HG03558 (cell line): ENCODE results near the gene LAMA3.

Source experiments
- ATAC-seq: cut with Tn5 transposase; IDR thresholded peaks from one replicate; pipeline ENCODE4 v1.9.1; 2021; ENCODE audit warnings: moderate number of reproducible peaks; ENCODE audit not compliant: unreplicated experiment; ENCODE audit errors: extremely low read depth

LAMA3 gene

DNA sequence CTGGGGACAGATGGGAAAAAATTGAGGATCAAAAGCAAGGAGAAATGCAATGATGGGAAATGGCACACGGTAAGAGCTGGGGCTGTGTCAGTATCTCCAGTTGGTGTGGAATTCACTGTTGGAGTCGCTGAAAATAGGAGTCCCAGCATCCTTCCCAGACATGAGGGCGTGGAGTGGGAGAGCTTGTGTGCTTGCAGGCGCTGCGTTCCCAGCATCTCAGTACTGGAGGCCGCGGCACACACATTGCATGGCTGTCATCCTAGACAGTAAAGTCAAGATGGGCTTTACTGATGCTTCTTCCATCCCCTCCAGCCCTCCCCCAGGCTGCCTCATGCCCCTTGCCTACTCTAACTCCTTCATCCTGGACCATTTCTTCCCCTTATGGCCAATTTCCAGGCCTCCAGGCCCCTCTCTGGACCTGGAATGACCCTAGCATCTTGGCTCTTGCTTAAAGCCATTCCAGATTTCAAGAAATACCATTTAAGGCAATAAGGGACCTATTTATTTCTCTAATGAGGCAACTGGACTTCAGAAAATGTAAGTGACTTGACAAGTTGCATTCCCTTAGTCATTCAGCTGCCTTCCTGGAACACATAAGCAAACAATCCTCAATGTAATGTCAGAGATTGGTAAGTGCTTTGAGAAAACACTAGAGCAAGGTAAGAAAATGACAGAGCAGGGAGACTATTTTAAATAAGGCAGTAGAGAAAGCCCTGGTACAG is 254.8 kb downstream of the LAMA3 start:
- ATAC-seq: no peak

DNA sequence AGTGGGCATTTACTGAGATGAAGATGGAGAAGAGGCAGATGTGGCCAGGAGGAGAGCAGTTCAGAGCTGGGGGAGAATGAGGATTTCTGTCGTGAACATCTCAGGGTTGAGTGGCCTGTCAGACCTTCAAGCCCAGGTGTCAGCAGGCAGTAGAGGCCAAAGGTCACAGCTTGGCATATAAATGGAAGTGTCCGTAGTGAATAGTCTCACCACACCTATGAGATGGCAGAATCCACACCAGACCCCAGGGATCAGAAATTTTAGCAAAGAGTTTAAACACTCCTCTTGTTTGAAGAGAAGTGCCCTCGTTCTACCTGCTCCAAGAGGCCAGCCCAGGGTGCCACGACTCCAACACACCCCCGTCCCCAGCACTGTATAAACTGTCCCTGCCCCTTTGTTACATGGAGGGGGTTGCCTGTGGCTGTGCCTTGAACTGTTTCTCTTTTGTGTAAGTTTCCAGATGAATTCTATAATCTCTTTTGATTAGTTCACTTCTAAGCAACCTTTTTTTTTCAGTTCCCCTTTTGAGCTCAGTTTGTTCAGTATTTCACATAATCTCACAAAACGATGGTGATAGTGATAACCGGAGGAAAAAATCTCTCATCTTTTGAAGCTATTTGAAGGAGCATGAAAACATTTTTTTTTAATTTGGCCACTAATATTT is 256.3 kb downstream of the LAMA3 start:
- ATAC-seq: no peak

DNA sequence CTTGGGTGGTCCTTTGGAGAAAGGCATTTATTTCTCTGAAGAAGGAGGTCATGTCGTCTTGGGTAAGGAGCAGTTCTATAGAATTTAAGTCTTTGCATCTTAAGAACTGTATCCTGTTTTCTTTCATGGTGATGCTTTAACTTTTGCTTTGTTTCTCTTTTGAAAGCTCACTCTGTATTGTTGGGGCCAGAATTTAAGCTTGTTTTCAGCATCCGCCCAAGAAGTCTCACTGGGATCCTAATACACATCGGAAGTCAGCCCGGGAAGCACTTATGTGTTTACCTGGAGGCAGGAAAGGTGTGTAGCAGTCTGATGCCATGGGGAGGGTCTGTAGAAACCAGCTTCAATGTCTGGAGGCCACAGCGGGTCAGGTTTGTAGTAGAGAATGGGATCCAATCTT is 260.6 kb downstream of the LAMA3 start:
- no peak for ATAC-seq

DNA sequence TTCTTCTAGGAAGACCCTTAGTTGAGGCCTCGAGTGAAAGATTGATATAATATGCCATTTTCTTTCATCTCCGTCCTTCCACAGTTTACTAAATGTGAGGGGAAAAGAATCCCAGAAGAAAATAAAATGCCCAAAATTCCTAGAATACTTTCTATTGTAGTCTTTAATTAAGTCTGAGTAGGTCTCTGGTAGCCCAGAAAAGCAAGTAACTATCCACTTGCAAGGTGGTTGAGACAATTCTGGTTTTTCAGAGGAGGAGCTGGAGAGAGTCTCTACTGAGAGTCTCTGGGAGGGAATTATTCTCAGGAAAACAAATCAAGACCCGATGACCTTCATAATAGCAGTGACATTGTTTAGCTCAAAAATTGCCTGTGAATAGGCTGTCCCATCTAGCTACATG is 261.4 kb downstream of the LAMA3 start:
- ATAC-seq: no peak

DNA sequence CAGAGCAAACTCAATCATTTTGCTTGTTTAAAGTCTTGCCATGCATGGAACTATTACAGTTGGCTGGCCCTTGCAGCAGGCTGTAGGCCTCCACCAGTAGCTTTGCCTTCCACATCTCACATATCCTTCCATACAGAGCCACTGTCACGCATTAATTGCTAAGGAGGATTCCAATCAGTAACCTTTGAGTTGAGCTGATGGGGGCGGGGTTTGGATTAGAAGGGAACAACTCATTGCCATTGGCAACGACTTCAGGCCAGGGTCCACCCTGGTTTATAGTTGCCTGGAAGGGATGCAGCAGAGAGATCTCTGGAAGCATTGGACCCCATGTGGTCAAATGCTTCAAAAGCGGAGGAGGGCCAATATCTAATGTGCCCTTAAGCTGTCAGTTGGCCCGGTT is 262.0 kb downstream of the LAMA3 start:
- no peak for ATAC-seq

DNA sequence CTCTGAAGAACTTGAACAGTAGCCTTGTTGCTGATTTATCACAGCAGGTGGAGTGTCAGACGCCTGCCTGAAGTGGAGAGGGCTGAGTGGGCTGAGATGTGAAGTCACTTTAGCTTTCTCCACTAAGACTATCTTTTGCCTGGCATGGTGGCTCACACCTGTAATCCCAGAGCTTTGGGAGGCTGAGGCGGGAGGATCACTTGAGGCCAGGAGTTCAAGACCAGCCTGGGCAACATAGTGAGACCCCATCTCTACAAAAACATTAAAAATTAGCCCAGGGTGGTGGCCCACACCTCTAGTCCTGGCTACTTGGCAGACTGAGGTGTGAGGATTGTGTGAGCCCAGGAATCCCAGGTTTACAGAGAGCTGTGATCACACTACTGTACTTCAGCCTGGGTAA is 264.7 kb downstream of the LAMA3 start:
- ATAC-seq: no peak

DNA sequence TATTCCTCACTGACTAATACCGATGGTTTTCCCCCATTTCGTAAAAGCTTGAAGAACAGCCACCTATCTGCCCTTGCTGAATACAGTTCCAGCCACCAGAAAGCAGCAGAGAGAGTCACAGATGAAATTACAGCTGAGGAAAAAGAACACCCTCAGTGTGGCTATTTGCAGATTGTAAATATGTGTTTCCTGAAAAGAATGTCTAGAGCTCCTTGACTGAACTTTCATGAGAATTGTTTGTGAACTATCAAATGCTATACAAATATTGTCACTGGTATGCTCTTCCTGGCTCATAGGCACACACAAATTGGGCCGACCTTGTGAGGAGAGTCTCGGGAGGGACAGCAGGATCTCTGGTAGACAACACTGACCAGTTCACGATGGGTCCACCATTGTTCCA is 267.2 kb downstream of the LAMA3 start:
- no peak for ATAC-seq

DNA sequence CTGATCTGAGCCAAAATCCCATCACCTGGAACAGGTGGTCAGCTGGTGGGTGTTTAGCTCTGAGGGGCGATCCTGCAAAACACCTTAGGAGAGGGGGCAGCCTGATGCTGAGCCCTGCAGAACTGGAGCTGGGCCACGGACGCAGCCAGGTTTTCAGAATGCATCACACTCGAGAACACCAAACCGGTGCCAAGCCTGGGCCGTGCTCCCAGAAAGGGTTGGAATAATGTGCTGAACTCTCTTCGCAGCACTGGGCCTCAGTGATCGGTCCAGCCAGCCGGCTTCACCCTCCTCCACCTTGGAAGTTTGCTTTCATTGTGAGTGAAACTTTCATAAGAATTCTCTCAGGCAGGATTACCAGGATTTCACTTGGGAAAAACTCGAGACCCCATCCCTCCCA is 268.8 kb downstream of the LAMA3 start:
- ATAC-seq: no peak

DNA sequence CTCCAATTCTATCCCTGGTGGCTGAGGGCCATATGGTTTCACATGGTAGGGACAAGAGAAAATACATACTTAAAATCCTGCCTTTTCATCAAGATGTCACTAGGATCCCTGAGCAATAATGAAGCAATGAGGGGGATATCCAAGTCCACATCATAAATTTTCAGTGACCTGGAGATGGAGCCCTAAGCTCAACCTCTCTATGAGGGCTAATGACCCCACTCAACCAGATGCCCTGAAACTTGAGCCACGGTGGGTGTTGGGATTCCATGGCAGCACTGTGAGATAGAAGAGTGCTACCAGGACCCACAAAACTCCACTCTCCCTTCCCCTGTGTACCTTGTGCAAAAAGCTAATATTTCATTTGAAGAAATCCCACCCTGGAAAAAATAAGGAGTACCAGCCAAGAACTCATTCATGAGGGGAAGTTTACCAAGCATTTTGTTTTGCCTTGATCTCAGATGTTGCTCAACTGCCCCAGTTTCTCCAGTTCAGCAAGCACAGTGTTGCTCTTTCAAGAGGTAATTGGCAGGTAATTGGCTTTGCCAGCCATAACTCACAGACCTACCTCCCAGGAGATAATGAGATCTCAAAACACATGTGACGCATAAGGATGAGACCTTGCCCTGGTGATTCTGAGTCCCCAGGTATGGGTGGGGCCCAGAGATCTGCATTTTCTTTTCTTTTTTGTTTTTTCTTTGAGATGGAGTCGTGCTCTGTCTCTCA is 274.4 kb downstream of the LAMA3 start:
- no peak for ATAC-seq

DNA sequence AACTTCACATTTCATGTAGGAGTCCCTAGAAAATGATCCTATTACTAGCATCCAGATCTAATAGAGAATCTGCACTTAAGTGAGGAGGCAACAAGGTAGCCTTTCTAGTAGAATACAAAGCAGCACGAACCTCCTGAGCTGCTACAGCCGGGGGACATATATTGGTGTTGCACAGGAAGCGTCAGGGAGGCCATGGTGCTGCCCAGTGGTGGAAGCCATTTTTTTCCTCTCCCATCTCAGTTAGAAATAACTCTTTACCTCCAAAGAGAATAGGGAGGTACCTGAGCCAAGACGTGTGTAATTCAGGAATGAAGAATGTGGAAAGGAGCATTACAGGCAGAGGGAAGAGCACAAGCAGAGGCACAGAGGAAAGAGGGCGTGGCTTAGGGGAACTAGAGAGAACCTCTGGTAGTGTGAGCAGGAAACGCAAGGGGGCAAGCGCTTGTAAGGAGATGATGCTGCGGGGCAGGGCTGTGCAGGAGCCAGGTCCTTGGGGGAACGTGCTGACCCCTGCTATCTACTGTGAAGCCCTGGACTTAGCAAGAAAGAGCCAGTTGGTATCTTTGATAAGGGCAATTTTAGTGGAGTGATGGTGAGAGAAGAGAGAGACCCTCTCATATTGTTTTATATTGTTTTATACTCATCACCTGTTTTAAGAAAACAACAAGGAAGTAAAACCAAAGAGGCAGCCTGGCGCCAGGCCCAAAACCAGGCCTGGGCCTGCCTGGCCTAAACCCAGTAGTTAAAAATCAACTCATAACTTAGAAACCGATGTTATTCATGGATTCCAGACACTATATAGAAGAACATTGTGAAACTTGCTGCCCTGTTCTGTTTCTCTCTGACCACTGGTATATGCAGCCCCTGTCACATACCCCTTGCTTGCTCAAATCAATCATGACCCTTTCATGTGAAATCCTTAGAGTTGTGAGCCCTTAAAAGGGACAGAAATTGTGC is 275.3 kb downstream of the LAMA3 start:
- ATAC-seq: no peak

DNA sequence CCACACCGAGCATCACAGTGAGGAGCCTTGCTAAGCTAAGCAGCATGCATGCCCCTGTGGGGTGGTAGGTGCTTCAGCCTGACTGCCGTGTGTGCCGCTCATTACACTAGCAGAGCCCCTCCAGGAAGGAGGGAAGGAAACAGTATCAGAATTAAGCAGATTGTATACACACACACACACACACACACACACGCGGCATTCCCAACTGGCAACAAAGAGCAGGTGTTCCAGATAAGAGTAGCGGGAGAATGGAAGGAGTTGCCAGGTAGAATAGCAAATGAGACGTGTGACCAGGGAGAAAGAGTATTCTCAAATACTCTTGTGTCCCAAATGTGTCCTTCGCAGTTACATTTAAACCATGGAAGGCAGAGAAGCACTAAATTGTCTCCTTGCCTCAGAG is 277.7 kb downstream of the LAMA3 start:
- ATAC-seq: no peak

DNA sequence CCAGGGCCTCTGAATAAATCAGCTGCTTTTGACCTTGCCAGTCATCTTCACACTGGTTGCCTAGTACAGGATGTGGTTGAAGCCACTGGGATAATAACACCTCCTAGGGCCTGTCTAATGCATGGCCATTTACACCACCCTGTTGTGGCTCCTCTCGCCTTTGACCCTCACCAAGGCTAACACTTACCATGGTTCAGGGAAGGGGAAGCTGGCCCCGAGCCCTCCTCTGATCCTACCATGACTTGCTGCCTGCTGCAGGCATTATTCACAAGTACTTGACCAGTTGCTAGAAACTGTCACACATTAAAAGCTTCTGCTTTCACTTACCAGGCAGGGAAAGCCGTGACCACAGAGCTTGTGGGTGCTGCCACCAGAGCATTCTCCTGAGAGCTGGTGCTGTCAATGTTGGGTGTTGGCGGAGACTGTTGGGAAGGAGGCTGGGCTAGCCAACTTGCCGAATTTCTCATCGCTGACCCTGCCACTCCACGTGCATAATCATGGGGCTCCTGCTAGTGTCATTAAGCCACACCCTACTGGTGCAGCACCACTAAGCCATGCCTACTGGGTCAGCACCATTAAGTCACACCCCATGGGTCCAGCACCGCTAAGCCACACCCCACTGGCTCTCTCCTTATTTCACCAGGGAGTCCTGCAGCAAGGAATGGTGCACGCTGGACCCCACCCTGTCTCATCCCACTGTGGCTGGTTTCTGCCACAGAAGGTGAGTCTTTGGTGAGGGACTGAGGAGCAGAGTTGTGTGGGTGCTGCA is 278.3 kb downstream of the LAMA3 start:
- no peak for ATAC-seq

DNA sequence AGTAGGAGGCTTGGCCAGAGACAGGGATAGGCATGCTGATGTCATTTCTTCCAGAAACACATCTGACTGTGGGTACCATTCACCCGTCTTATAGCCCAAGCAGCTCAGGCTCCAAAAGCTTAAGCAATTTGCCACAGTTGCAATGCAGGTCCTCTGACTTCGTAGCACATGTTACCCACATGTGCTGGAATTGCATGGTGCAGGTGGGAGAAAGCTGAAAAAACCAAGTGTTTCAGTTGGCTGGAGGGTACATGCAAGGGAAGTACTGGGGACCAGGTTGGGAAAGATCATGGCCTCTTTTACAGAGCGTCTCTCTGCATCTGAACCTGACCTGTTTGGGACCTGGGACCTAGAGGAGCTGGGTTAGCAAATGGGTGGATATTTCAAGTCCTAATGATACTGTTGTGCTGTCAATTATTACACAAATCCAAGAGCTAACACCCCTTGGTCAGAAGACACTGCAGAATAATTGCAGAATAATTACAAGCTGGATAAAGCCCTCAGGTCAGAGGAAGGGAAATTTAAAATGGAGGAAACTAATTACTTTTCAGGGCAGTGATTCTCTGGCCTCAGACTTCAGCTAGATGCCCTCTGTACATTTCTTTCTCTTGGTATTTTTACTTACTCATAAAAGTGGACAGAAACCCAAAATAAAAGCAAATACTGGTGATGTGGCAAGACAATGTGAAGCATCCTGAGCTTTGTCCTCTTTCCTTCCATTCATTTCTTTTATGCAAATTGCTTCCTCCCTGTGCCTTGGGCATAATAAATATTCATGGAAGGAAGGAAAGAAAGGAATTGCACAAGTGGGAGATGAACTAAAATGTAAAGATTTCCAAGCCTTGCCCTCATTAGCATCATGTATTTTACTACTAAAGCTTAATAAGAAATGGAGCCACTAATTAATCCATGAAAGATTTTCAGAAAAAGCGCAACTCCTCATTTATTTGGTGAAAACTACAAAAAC is 279.7 kb downstream of the LAMA3 start:
- ATAC-seq: no peak

DNA sequence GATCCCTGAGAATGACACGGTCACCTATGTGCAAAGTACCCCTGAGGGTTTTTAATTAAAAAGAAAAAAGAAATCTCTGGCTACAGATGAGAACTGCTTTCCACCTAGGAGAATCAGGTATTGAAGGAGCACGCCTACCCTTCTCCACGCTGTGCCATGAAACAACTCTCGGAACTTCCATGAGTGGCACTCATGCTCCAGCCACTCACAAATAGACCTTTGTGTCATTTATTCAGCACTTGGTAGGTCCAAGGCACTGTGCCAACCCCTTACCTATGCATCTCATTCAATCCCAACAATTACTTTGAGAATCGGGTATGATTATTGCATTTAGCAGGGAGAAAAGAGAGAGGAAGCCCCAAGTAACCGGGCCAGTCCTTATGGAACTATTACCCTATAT is 280.4 kb downstream of the LAMA3 start:
- ATAC-seq: no peak

DNA sequence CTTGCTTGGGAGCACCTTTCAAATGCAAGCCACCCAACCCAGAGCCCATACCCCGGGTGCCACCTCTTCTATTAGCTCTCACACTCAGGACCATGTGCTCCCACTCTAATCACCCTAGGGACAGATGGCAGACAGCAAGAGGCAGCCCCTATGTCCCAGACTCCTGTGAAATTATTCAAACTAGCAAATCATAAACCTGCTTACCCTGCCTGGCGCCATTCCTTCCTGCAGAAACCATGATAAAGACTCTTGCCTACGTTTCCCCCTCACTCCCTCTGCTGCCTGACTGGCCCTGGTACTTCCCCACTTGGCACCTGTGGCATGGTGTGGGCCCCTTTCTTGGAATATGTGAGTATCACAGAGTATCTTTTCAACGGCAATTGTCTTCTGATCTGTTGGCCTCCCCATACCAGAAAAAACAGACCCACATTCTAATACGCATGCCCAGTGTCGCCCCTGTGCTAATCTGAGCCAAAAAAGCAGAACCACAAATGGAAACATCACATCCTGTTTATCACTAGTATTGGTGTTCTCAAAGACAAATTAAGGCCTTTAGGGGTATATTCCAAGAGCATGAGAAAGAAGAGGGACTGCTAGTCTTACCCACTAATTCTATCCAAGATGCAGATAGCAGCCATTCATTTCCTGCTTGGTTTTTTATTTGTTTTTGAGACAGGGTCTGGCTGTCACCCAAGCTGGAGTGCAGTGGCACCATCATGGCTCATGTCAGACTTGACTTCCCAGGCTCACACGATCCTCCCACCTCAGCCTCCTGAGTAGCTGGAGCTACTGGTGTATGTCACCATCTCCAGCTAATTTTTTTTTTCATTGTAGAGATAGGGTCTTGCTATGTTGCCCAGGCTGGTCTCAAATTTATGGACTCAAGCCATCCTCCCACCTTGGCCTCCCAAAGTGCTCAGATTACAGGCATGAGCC is 281.2 kb downstream of the LAMA3 start:
- ATAC-seq: no peak

DNA sequence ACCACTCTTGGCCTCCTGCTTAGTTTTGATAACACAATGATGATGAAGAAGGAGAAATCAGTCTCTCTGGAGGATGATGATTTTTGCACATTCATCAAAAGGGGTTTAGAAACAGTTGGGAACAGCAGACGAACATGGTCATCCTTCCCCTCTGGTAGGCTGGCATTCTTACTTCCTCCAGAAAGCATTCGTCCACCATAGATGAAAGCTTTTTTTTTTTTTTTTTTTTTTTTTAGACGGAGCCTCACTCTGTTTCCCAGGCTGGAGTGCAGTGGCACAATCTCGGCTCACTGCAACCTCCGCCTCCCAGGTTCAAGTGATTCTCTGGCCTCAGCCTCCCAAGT is 281.8 kb downstream of the LAMA3 start:
- no peak for ATAC-seq

DNA sequence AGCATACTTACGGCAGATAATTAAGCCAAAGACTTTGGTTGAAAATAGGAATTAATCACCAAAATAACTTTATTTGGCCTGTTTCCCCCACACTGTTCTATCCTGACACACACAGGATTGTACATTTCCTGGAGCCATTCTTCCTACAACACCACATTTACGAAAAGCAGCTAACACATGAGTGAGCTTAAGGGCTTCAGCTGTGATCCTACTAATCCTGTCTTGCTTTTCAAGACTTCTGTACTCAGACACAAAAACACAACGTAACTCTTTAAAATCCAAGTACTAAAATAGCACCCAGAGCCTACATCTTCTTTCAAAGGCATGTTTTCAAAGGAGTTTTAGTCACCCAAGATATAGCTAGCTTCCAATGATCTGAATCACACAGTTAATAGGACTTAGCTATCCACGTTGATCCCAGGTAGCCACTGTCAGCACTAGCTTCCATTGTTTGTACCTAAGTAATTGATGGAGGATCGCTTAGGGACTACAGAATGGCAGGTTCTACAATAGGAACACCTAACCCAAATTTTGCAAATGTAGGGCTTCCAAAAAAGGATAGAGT is 282.5 kb downstream of the LAMA3 start:
- ATAC-seq: no peak
